ENCODE data around the gene MTHFD2L. TPM values are rescaled to one million over a fixed set of nuclear protein-coding genes. Genes with fewer than 3 reads are reported as not detected.

MTHFD2L gene
- total and polyA plus RNA-seq, 8 donors: 4.9 to 11.4 (median 6.8) TPM

DNA sequence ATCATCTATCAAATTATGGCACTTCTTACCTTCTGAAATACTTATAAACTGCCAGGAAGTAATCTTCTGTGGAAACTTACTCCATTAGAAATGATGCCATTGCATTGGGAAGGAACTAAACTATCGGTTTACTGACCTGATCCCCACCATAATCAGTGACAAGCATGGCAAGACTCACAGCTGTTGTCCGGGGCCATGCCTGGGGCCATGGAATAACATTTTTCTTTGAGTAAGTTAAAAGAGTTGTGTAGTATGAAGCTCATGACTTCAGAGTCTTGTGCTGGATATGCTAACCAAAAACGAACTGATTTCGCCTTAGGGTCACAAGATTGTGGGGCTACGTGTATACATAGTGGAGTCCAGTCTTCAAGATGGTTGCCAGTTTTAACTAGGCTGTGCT lies 15.4 kb downstream of the MTHFD2L start:
- H3K27ac ChIP-seq: no peak overlapping the region
- TF ChIP-seq, protein P1, sequence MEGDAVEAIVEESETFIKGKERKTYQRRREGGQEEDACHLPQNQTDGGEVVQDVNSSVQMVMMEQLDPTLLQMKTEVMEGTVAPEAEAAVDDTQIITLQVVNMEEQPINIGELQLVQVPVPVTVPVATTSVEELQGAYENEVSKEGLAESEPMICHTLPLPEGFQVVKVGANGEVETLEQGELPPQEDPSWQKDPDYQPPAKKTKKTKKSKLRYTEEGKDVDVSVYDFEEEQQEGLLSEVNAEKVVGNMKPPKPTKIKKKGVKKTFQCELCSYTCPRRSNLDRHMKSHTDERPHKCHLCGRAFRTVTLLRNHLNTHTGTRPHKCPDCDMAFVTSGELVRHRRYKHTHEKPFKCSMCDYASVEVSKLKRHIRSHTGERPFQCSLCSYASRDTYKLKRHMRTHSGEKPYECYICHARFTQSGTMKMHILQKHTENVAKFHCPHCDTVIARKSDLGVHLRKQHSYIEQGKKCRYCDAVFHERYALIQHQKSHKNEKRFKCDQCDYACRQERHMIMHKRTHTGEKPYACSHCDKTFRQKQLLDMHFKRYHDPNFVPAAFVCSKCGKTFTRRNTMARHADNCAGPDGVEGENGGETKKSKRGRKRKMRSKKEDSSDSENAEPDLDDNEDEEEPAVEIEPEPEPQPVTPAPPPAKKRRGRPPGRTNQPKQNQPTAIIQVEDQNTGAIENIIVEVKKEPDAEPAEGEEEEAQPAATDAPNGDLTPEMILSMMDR (IDR thresholded peaks at IDR 0.05): no peak
- no peaks in the 10 kb centered on the region for H3K27me3 ChIP-seq
- no peak for DNase-seq
- ATAC-seq: no peak
- FAIRE-seq: no peak
- intact Hi-C loops (cut with DNase I): no loop called here
- WGBS, 2 donors: 92 to 93% methylated on average over 5 of the region's 5 CpGs
- H3K4me1 ChIP-seq: no peaks in the 10 kb centered on the region
- no peaks in the 10 kb centered on the region for H3K36me3 ChIP-seq
- H3K4me3 ChIP-seq: no peak overlapping the region
- no peaks in the 10 kb centered on the region for H3K9me3 ChIP-seq

DNA sequence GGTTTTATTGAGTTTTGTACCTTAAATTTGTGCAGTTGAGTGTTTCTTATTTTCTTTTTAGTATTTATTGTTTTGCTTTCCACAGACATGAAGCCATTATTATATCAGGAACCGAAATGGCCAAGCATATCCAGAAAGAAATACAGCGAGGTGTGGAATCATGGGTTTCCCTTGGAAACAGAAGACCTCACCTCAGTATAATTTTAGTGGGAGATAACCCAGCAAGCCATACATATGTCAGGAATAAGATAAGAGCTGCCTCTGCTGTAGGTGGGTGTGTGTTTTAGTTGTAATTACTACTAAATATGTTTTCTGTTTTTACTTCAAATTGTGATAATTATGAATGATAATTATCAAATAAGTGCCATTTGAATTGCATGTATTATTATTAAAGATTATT lies 16.5 kb downstream of the MTHFD2L start:
- FAIRE-seq (no peak), DNase-seq (no peak), ATAC-seq (no peak)
- no peak overlapping the region for H3K4me3 ChIP-seq
- no peaks in the 10 kb centered on the region for H3K27me3 ChIP-seq
- TF ChIP-seq, protein P1 (IDR thresholded peaks at IDR 0.05): no peak
- no peaks in the 10 kb centered on the region for H3K36me3 ChIP-seq
- no peaks in the 10 kb centered on the region for H3K4me1 ChIP-seq
- H3K27ac ChIP-seq: no peak overlapping the region
- intact Hi-C loops (cut with DNase I): no loop called here
- no peaks in the 10 kb centered on the region for H3K9me3 ChIP-seq
- WGBS, 2 donors: 97 to 100% methylated on average over 2 of the region's 2 CpGs

DNA sequence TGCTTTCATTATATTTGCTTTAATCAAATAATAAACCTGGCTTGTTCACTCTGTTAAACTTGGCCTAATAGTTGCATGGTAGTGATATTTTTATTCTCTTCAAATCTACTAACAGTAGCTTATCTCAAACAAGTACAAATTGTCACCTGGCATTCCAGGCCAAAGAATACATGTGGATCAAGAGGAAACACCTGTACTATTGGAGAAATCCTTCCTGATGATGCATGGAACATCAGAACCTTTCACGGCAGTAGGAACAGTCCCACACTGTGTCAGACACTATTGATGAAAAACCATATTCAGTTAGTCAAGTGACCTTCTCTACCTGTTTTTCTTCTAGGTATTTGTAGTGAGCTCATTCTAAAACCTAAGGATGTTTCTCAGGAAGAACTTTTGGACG lies 17.0 kb downstream of the MTHFD2L start:
- 86 to 94% methylated on average over 2 of the region's 2 CpGs for WGBS, 2 donors

DNA sequence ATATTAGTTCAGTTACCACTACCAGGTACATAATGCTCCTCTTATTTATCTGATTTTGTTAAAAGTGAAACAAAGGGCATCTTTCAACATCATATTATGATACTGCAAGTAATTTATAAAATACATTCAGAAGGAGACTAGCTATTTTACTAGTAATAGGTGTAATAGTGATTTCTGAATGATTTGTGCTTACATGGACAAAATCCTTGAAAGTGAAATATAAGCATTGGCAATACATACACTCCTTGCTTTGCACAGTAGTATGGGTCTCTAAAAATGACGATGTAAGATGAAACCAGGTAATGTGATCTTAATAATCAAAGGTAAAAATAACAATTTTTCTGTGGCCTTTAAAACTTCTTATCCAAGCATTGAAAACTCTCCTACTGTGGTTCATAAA lies 17.5 kb downstream of the MTHFD2L start:
- Histone ChIP-seq H3K4me1 (no peaks in the 10 kb centered on the region), H3K27ac (no peak overlapping the region), H3K27me3 (no peaks in the 10 kb centered on the region), H3K36me3 (no peaks in the 10 kb centered on the region), H3K9me3 (no peaks in the 10 kb centered on the region), H3K4me3 (no peak overlapping the region)
- intact Hi-C loops (cut with DNase I): no loop called here
- TF ChIP-seq, protein P1 (IDR thresholded peaks at IDR 0.05): no peak
- FAIRE-seq: no peak
- ATAC-seq: no peak
- no peak for DNase-seq
- WGBS, 2 donors: 89 to 91% methylated on average over 1 of the region's 1 CpG

More for the DNA sequence above, 17.0 kb downstream of the MTHFD2L start:
- DNase-seq (no peak), FAIRE-seq (no peak), ATAC-seq (no peak)
- H3K27me3 ChIP-seq: no peaks in the 10 kb centered on the region
- intact Hi-C loops (cut with DNase I): no loop called here
- no peak overlapping the region for H3K27ac ChIP-seq
- no peaks in the 10 kb centered on the region for H3K9me3 ChIP-seq
- no peaks in the 10 kb centered on the region for H3K4me1 ChIP-seq
- no peak overlapping the region for H3K4me3 ChIP-seq
- TF ChIP-seq, protein P1 (IDR thresholded peaks at IDR 0.05): no peak
- H3K36me3 ChIP-seq: no peaks in the 10 kb centered on the region

DNA sequence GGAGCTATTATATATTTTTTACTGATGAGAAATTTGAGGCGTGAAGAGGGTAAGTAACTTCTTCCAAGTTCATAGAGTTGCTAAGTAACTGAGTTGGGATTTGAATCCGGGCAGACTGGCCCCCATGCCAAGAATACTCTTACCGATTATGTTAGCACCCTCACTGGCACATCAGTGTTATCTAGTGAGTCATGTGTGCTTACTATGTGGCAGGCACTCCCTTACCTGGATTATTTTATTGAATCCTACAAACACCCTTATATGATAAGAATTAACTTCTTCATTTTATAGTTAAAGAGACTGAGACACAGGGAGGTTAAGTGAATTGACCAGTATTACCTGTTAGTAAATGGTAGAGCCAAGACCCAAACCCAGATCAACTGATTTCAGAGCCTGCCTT lies 20.9 kb downstream of the MTHFD2L start:
- WGBS, 2 donors: 70 to 80% methylated on average over 3 of the region's 3 CpGs
- Histone ChIP-seq H3K9me3 (no peaks in the 10 kb centered on the region), H3K4me1 (no peaks in the 10 kb centered on the region), H3K4me3 (no peak overlapping the region), H3K27ac (no peak overlapping the region), H3K36me3 (no peaks in the 10 kb centered on the region), H3K27me3 (no peaks in the 10 kb centered on the region)
- FAIRE-seq (no peak), DNase-seq (no peak), ATAC-seq (no peak)
- intact Hi-C loops (cut with DNase I): no loop called here
- TF ChIP-seq, protein P1 (IDR thresholded peaks at IDR 0.05): no peak

Measured in pancreas (tissue), 10 donors.